ENCODE data around the gene GUSB.
"Not testable (repeated sequence)": the region's sequence is repeated elsewhere in the genome, so short reads cannot be mapped to it uniquely, and the experiment has no call there.

GUSB gene

DNA sequence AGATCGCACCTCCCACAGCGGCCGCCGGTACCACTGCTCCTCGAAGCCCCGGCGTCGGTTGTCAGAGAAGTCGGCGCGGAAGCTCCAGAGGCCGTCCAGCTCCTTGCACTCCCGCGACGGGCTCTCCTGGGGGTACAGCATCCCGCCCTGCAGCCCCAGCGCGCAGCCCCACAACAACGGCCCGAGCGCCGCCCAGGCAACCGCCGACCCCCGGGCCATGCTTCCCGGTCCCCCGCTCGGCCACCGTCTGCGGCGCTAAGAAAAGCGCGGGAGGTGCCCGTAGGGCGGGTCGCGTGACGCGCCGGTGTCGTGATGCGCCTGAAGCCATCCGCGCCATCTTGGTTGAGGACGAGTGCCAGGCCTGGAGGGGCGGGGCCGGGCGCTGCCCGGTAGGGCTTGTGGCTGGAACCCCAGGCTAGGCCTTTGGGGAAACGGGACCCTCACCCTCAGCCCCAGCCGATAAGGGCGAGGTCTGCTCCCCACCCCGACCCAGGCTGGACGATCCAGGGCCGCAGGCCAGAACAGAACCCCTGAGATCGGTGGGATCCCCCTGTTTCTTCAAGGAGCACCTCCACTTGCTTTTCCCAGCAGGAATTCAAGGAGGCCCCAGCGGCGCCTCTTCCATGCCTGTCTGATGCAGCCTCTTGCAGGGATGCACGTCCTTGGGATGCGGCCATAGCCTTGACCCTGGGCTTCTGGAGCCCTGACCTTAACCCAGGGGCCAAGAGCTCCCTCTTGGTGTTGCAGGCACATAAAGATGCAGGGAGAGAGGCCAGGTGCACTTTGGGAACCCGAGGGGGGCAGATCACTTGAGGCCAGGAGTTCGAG is at the start of gene GUSB:
Gene GUSB (minus strand): TSS at position 249 of the 828 bp plus-strand sequence. CDS start 30 bp downstream, at position 219.
- peak; percentile 75 for DNase-seq

- not testable (repeated sequence) for DNase-seq
Observed at GRCh38 chr7:66028342-66028741, 46.3 kb upstream of the GUSB start.

DNA sequence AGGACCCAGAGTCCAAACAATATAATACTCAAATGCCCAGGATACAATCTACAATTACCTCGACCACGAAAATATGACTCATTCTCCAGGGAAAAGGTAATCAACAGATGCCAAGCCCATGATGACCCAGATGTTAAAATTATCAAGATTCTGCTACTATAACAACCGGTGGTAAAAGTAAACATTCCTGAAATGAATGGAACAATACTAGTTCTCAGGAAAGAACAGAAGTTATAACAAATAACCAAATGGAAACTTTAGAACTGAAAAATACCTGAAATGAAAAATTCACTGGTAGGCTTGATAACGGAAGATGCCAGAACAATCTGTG is 34.1 kb upstream of the GUSB start:
- no peak for DNase-seq

GRCh38 chr7:66015440-66016130 is 33.6 kb upstream of the GUSB start:
- no peak for DNase-seq

DNA sequence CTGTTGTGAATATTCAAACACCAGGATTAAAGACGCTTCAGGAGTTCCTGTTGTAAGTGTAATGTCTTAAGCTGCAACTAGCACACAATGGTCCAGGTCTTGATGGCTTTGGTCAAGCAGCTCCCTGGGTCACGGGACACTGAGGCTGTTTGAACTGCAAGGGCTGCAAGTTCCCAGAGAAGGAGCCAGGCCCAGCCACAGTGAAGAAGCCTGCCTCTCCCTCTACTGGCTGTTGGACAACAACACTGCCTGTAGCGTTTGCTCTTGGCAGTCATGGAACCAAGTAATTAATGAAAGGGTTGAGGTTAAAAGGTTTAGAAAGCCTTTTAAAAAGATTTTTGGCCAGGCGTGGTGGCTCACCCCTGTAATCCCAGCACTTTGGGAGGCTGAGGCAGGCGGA is 31.9 kb upstream of the GUSB start:
- DNase-seq = no peak

- no peak for DNase-seq
Observed at GRCh38 chr7:66007232-66007631, 25.2 kb upstream of the GUSB start.

GRCh38 chr7:66005115-66005671 is 23.2 kb upstream of the GUSB start:
- DNase-seq = not testable (repeated sequence)

GRCh38 chr7:66000823-66001417 is 18.9 kb upstream of the GUSB start:
- DNase-seq = not testable (repeated sequence)

DNA sequence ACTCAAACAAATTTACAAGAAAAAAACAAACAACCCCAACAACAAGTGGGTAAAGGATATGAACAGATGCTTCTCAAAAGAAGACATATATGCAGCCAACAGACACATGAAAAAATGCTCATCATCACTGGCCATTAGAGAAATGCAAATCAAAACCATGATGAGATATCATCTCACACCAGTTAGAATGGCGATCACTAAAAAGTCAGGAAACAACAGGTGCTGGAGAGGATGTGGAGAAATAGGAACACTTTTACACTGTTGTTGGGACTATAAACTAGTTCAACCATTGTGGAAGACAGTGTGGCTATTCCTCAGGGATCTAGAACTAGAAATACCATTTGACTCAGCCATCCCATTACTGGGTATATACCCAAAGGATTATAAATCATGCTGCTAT is 13.0 kb upstream of the GUSB start:
- not testable (repeated sequence) for DNase-seq

- DNase-seq = no peak
Observed at GRCh38 chr7:65992526-65992925, 10.5 kb upstream of the GUSB start.

DNA sequence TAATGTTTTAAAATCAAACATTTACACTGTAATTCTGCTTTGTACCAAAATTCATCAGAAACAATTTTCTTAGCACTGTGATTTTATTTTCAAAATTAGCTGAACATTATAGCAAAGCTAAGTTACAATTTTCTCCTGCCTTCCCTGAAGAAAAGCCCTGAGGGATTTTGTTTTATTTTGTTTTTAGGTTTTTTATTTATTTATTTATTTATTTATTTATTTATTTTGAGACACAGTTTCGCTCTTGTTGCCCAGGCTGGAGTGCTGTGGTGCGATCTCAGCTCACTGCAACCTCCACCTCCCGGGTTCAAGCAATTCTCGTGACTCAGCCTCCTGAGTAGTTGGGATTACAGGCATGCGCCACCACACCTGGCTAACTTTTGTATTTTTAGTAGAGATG is 9.8 kb upstream of the GUSB start:
- not testable (repeated sequence) for DNase-seq

- no peak for DNase-seq
Observed at GRCh38 chr7:65989694-65990080, 7.7 kb upstream of the GUSB start.

DNA sequence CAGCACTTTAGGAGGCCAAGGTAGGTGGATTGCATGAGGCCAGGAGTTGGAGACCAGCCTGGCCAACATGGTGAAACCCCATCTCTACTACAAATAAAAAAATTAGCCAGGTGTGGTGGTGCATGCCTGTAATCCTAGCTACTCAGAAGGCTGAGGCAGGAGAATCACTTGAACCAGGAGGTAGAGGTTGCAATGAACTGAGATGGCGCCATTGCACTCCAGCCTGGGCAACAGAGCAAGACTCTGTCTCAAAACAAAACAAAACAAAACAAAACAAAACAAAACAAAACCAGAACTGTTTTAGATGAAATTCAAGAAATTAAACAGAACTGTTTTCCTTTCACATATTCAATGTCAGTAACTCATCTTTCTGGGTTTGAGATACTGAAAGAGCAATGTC is 6.5 kb upstream of the GUSB start:
- not testable (repeated sequence) for DNase-seq

DNA sequence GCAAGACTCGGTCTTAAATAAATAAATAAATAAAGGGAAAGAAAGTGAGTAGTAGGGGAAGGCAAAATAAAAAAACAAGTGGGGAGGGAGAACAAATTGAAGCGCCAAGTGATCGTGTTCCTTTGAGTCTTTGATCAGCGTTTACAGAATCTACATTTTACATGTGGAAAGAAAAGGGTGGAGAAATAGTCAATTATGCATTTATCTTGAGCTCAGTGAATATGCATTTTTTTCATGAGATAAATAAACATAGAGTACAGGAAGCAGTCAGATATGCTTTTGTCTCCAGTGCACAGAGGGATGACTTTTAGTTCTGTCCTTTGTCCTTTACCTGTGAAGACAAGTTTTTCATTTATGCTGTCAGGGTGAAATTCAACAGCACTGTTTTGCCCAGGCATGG is 6.1 kb upstream of the GUSB start:
- DNase-seq = no peak

GRCh38 chr7:65983965-65984658 is 2.1 kb upstream of the GUSB start:
- DNase-seq = no peak

- DNase-seq = no peak
Observed at GRCh38 chr7:65980478-65981250, 1.3 kb downstream of the GUSB start.

DNA sequence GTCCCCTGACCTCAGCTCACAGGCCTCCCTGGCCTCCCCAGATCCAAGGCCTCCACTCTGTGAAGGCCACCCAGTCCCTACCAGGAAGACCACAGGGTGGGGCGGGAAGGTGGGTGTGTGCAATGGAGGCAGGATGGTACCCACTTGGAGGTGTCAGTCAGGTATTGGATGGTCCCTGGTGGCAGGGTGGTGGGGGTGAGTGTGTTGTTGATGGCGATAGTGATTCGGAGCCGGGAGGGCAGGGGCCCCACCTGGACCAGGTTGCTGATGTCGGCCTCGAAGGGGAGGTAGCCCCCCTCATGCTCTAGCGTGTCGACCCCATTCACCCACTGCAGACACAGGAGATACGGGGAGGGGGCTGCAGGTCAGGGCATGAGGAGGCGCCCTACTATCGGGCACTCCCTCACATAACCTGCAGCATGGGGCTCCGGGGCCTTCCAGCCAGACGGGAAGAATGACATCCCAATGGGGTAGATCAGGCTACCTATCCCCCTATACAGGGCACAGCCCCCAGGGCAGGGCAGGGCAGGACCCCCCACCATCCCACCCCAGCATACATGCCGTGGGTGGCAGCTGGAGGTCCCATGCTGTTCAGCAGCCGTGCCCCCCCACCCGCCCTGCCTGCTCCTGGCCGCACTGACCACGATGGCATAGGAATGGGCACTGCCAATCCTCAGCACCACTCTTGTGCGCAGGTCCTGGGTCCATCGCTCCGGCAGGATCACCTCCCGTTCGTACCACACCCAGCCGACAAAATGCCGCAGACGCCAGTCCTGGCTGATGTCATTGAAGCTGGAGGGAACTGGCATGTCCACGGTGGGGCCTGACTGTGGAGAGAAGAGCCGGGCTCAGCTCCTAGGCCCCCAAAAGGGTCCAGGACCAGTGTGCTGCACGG is 2.2 kb downstream of the GUSB start:
- no peak for DNase-seq

GRCh38 chr7:65978891-65979582 is 3.0 kb downstream of the GUSB start:
- DNase-seq = no peak

DNA sequence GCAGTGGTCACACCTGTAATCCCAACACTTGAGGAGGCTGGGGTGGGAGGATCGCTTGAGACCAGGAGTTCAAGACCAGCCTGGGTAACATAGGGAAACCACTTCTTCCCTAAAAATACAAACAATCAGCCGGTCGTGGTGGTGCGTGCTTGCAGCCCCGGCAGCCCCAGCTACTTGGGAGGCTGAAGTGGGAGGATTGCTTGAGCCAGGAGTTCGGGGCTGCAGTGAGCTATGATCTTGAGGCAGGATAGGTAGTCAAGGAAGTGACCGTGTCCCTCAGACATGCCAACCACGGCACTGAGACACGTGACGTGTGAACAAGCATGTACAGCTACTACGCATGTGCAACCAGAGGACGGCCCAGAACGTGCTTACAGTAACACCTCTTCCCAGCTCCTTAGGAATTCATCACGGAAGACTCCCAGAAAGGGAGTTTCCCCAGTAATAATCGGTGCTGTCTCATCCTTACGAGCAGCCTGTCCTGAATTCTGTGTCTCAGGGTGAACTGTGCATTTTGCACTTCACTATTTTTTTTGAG is 5.3 kb downstream of the GUSB start:
- no peak for DNase-seq

- no peak for DNase-seq
Observed at GRCh38 chr7:65975814-65976445, 6.1 kb downstream of the GUSB start.

Measured in DMS153 (cell line).